ENCODE data around the gene SH2D6.

DNA sequence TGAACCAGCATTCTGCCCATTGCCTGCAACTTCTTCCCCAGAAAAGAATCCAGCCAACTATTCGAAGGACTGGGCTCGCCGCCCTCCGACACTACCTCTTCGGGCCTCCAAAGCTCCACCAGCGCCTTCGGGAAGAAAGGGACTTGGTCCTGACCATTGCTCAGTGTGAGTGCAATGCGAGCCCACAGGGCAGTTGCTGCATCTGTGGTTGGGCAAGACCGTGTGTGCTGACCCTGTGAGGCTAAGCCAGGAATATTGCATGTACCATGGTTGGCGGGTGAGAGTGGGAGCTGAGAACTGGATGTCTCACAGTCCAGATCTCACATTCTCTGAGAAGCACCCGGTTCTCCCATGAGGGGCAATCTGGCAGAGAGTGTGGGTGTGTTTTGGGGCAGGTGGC lies 47.5 kb upstream of the SH2D6 start:
- TF ChIP-seq POLR2AphosphoS5 (IDR thresholded peaks at IDR 0.05; ENCODE audit: low read depth, low read length) = no peak
- TF ChIP-seq, protein P1, sequence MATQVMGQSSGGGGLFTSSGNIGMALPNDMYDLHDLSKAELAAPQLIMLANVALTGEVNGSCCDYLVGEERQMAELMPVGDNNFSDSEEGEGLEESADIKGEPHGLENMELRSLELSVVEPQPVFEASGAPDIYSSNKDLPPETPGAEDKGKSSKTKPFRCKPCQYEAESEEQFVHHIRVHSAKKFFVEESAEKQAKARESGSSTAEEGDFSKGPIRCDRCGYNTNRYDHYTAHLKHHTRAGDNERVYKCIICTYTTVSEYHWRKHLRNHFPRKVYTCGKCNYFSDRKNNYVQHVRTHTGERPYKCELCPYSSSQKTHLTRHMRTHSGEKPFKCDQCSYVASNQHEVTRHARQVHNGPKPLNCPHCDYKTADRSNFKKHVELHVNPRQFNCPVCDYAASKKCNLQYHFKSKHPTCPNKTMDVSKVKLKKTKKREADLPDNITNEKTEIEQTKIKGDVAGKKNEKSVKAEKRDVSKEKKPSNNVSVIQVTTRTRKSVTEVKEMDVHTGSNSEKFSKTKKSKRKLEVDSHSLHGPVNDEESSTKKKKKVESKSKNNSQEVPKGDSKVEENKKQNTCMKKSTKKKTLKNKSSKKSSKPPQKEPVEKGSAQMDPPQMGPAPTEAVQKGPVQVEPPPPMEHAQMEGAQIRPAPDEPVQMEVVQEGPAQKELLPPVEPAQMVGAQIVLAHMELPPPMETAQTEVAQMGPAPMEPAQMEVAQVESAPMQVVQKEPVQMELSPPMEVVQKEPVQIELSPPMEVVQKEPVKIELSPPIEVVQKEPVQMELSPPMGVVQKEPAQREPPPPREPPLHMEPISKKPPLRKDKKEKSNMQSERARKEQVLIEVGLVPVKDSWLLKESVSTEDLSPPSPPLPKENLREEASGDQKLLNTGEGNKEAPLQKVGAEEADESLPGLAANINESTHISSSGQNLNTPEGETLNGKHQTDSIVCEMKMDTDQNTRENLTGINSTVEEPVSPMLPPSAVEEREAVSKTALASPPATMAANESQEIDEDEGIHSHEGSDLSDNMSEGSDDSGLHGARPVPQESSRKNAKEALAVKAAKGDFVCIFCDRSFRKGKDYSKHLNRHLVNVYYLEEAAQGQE (IDR thresholded peaks at IDR 0.05; ENCODE audit: insufficient read depth in 1 of 2, low read depth in 2 of 2, low read length in 2 of 2) = no peak

Measured in PFSK-1 (cell line).